GM18520 (cell line): ENCODE measurements around the gene PTPN9.
"Not testable (repeated sequence)": the region's sequence is repeated elsewhere in the genome, so short reads cannot be mapped to it uniquely, and the experiment has no call there.

ENCODE experiments used
- ATAC-seq: cut with Tn5 transposase; IDR thresholded peaks from one replicate; pipeline ENCODE4 v1.9.1; 2021; ENCODE audit not compliant: unreplicated experiment

Gene PTPN9

DNA sequence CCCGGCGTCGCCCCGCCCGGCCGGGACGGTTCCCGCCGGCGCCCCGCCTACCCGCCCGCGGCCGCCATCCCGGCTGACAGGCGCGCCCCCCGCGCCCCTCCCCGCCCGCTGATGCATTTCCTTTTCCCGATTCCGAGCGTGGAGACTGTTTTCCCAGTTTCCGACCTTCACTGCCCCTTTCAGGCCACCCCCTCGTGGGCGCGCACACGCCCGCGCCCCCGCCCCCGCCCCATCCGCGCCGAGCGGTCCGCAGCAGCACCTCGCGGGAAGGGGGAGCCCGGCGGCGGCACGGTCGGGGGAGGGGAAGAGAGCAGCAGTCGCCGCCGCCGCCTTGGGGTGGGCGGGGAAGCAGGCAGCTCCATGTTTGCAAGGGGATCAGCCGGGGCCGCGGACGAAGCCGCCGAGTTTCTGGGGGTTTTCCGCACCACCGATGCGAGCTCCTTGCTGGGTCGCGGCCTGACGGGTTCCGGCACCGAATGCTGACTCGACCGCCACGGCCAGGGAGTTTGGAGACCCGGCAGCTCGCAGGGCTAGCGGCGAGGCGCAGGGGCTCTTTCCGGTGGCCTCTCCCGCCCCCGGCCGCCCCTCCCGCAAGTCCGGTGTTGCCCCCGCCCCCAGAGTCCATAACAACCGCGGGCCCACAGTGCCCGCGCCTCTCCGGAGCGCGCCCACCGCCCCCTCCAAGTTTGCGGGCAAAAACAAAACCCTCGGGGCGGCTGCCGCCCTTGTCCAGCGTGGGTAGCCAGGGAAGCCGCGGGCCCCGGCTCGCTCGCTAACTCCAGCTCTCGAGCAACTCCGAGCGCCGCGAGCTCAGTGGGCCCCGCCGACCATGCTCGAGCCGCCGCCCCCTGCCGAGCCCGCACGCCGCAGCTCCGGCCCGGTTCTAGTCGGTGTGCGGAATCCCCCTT is 124.4 kb downstream of the PTPN9 start:
- no peak for ATAC-seq

DNA sequence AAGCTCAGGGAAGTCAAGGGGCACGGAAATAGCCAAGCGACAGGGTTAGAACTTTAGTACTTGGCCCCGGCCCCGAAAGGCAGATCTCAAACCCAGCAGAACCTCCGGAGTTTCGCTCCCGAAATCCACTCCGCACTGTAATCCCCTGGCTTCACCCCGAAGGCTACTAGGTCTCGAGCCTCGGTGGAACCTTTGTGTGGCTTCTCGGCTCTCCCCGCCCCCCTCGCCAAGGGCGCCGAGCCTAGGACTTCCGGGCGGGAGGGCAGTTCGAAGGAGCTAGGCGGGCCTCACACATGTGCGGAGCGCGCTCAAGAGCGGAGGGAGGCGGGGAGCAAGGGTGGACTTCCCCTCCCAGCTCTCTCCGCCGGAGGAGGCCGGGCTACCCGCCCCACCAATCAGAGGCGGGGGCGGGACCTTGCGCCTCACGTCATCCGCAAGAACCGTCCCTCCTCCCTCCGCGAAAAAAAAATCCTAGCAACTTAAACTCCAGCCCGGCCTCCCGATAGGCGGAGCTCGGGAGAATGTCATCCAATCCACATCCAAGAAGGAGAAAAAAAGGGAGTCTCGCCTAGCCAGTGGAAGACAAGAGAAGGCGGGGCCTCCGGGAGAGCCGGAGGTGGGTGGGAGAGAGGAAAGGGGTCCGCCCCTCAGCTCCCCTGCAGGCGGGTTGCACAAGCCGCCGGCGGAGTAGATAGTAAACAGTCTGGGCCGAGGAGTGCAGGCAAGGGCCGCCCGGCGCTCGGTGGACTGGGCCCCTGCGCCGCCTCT is 125.2 kb downstream of the PTPN9 start:
- peak; percentile 30 for ATAC-seq

DNA sequence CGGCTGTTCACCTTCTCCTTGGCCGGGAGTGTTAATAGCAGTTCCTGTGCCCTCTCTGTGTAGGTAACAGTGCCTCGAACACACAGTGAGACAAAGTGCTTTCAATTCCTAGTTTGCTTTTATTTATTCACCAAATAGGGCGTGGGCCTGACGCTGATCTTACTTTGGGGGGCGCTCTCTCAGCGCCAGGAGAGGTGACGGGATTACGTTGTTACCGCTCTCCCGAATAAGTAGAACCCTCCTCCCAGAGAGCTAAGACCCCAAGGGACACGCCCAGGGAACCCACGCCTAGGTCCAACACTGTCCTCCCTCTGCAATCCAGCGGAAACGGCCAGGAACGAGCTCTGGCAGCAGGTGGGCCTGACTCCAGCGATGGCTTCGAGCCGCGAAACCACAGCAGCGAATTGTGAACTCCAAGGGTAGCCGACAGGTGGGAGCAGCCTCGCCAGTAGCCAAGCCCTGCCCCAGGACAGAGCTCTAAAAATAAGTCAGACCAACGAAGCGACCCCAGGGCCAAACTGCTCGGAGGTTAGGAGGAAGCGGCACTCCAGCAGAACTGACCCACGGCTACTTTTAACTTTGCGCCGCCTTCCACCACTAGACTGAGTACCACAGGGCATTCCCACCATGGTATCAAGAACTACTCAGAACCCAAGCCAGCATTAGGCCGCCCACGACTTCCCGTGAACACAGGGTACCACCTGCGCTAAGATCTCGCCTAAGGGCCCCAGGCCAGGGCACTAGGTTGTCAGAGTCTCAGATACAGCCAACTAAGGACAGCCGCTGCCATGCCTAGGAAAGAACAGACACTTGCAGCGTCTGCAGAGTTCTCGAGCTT is 126.0 kb downstream of the PTPN9 start:
- no peak for ATAC-seq

DNA sequence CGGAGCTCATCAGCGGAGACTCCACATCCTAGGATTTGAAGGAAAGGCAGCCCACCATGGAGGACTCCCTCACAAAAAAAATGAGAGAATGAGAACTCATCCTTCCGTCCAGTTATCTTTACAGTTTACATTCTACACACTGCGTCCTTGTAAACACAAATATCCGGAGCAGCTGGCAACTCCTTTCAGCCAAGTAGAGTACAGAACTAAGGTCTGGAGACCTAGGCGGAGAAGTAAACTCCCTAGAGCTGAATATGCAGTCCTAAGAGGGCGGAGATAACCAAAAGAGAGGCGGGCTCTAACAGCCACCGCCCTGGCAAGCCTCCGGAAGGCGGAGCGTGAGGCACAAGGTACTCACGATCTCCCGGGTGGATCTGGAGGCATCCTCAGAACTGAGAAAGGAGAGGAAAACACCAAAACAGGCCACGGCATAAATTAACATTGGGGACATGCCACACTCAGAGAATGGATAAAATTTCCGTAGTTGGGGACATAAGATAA is 126.7 kb downstream of the PTPN9 start:
- ATAC-seq, result no peak

DNA sequence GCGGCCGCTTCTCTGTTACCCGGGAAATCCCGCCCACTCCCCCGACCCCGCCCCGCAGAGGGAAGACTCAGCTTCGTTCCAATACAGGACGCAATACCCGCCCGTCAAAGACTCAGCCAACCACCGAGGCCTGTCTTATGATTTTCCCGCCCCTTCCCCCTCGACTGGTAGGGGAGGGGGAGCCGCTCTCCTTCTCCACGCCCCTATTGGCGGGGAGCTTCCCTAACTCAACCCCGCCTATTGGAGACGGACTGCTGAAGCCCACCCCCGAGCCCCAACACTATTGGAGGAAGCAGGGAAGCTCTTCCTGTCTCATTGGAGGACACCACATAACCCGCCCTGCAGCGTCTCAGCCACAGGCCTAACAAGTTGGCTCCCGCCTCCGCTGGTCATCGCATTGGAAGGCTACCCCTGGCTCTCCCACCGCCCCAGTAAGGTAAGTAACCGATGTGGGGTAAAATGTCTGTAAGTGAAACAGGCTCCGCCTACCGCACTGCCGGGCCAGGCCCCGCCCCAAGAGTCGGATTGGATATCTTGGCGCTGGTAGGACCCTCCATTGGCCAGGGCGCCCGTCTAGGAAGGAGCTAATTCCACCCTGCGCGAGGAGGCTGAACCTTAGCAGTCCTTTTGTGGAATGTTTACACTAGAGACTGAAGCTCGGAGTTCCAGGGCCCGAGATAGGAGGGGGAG is 127.3 kb downstream of the PTPN9 start, which contains the start of gene SIN3A:
TSS of gene SIN3A (minus strand) at position 17 of the 690 bp plus-strand sequence. CDS start 21,315 bp downstream, outside the sequence.
- ATAC-seq, result peak; percentile 32

DNA sequence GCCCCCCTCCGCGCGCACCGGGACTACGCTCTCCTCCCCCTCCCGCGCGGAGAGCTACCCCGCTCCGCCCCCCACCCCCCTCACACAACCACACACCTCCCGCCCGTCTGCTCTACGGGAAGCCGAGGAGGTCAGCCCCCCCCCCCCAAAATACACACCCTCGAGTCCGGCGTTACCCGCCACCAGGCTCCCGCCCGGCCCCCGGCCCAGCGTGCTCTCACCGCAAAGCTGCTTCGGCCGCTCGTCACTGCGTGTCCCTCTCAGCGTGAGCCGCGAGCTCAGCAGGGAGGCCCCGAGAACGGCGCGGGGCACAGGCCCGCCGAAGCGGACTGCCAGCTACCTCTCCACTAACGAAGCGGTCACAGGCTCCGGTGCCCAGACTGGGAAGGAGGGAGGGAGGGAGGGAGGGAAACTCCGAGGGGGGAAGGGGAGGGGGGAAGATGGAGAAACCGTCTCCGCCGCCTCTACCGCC is 127.9 kb downstream of the PTPN9 start:
- ATAC-seq, result no peak

DNA sequence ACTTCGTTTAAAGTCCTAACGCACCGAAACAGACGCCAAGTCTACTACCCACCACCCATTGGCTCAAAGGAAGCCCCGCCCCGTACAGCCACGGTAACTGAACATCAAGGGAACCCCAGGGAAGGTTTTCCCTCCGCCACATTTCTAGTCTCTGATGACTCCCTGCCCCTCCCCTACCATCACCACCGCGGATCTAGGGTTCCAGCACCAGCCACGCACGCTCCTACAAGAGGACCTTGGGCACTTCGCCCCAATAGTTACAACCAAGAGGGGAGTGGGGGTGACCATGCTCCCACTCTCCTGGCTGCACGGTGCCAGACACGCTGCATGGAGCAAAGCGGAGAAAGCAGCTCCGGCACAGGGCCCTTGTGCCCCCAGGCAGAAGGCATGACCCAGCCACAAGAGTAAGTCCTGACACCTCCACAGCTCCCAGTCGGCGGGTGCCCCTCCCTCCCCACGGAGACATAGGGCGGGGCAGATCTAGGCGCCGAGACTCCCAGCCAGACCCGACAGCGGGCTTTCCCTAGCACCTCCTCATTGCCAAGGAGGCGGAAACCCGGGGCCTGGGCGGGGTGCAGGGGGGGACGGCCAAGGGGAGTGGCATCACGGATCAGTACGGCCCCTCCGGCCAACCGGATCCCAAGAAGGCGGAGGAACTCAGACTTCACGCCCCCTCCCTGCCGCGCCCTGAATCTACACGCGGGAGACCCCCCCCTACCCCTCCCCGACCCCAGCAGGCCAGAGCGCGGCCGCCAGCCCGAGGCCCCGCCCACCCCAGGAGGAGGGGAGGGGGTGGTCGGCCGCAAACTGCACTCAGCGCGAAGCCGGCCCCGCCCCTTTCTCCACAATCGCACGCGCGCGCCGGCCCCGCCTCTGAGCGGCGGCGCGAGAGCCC is 128.6 kb downstream of the PTPN9 start:
- peak; percentile 13 for ATAC-seq

DNA sequence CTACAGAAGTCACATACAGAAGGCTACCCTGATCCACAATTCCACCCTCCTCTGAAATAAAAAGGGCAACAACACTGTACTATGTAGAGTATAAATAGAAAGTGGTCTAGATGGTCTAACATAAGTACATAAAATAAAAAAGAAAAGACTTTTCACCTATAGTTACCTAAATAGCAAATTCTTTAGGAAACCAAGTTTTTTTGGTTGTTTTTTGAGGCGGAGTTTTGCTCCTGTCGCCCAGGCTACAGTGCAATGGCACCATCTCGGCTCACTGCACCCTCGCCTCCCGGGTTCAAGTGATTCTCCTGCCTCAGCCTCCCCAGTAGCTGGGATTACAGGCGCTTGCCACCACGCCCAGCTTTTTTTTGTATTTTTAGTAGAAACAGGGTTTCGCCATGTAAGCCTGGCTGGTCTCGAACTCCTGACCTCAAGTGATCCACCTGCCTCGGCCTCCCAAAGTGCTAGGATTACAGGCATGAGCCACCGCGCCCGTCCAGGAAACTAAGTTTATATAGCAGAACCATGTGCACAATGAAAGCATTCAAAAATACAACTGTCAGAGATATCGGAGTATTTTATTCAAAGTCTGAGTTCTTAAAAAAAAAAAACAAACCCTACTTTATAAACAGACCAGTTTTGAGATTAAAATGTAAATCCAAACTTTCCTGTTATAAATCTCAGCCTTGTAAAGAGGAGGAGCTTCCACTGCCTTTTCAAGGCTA is 129.4 kb downstream of the PTPN9 start:
- no peak for ATAC-seq

DNA sequence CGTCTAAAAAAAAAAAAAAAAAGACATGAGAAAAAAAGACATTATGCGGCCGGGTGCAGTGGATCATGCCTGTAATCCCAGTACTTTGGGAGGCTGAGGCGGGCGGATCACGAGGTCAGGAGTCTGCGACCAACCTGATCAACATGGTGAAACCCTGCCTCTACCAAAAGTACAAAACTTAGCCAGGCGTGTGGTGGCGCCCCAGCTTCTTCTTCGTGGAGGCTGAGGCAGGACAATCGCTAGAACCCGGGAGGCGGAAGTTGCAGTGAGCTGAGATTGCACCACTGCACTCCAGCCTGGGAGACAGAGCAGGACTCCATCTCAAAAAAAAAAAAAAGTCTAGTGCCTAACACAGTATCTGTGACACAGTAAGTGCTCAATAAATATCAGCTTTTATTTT is 130.9 kb downstream of the PTPN9 start:
- not testable (repeated sequence) for ATAC-seq

DNA sequence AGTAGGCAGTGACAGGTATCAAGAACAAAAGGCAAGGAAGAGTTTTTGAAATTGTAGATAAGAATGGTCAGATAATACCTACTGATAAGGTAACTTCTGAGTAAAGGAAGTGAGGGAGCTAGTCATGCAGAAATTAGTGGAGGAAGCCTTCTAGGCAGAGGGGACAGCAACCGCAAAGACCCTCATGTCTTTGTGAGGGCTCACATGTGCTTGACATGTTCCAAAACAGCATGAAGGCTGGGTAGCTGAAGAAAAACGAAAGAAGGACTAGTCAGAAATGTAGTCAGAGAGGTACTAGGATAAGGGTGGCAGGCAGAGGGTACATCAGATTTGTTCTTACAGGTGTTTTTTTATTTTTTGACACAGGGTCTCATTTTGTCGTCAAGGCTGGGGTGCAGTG is 133.0 kb downstream of the PTPN9 start:
- ATAC-seq, result no peak

DNA sequence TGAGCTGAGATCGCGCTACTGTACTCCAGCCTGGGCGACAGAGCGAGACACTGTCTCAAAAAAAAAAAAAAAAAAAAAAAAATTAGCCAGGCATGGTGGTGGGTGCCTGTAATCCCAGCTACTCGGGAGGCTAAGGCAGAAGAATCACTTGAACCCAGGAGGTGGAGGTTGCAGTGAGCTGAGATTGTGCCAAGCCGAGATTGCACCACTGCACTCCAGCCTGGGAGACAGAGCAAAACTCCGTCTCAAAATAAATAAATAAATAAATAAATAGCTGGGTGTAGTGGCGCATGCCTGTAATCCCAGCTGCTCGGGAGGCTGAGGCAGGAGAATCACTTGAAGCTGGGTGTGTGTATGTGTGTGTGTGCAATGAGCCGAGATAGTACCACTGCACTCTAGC is 133.8 kb downstream of the PTPN9 start:
- not testable (repeated sequence) for ATAC-seq

DNA sequence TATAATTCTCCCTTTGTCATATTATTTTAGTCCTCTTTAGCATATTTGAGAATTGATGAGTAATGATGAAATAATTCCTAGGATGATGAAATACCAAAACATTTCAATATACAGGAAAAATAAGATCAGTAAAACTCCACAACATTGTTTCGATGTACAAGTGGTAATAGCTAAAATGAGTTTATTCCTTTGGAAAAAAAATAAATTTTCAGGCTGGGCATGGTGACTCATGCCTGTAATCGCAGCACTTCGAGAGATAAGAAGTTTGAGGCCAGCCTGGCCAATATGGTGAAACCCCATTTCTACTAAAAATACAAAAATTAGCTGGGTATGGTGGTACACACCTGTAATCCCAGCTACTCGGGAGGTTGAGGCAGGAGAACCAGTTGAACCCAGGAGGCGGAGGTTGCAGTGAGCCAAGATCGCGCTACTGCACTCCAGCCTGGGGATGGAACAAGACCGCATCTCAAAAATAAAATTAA is 135.1 kb downstream of the PTPN9 start:
- ATAC-seq, result not testable (repeated sequence)

DNA sequence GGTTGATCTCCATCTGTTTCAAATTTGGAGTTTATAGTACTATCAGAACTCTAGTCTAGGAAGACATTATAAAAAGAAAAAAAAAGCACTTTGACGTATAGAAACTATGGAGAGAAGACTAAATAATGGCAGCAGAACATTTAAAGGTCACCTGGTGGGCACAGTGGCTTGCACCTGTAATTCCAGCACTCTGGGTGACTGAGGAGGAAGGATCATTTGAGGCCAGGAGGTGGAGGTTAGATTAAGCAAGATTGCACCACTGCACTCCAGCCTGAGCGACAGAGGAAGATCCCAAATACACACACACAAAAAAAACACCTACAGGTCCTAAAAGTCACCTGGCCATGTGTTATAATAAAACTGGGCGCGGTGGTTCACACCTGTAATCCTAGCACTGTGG is 141.4 kb downstream of the PTPN9 start:
- ATAC-seq, result no peak

DNA sequence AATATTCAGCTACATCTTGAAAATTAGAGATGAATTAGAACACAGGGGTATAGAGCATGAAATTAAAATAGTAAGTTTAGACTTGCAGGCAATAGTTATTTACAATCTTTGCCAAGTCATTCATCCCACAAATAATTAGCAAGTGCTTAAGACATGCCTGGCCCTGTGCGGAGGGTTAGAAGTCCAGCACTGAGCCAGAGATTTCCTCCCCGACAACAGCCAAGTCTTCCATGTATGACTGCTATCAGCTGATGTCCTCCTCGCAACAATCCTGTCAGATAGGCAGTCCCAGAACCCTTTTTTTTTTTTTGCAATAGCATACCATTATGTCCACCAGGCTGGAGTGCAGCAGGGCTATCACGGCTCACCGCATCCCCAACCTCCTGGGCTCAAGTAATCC is 142.2 kb downstream of the PTPN9 start:
- ATAC-seq, result no peak

DNA sequence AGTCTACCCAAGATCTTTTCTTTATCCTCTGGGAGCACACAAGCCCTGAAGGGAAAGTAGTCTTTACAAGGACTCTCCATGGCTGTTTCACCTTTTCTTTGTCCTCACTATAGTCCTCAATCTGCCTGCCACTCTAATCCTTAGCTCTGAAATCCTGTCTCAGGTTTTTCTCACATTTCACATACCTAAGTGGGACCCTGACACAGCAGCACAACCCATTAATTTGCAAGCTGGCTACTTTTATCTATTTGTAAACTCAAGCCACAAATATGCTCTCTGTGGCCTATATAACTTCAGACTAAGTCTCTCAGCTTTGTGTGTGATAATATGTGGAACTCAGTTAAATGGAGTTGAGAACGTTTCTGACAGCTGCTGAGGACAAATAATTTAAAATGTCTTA is 147.4 kb downstream of the PTPN9 start:
- ATAC-seq, result no peak

DNA sequence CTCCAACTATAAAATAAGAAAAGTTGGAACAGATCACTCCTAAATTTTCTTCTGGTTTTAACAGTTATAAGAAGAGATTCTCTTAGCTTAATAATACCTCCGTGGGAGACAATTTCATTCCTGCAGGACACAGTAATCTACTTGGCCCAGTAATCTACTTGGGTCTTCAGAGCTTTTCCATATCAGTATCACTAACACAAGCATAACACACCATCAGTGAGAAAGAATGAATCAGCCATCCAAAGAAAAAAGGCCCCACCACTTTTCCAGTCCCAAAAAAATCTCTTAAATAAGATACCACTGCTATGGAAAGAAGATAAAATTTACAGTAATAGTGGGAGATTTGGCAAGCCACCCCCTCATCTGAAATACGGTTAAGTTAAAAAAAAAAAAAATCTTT is 147.8 kb downstream of the PTPN9 start:
- no peak for ATAC-seq

DNA sequence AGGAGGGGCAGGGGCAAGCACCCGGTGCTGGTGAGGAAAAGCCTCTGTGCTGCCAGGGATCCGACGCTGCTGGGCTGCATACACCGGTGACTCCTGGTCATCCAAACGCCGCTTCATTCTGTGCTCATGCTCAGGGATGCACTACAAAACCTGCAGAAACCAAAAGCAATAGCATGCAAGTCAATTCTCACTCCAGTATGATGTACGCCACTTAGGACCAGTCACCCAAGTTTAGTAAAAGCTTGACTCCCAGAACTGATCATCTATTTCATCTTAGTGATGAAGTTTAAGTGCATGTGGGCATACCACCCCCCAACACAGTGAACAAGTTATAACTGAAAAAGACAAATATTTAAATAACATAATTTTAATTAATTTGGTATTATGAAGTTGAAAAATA is 148.9 kb downstream of the PTPN9 start:
- ATAC-seq, result no peak

DNA sequence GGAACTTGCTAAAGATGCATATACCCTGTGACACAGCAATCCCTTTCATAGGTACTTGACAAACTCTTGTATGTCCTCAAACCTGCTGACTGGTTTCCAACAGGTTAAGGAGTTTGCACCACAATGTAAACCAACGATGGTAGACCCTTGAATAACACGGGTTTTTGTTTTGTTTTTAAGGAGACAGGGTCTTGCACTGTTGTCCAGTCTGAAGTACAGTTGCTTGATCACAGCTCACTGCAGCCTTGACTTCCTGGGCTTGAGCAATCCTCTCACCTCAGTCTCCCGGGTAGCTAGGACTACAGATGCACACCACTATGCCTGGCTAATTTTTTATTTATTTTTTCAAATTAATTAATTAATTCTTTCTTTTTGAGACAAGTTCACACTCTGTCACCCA is 151.0 kb downstream of the PTPN9 start:
- no peak for ATAC-seq
